Measurements from ENCODE around the gene CDCA5. TPM values are rescaled to one million over a fixed set of nuclear protein-coding genes. Genes with fewer than 3 reads are reported as not detected.

The CDCA5 gene
- polyA plus RNA-seq, 2 of the 4 experiments (the other 2 are of a cell fraction) = 30.9 to 46.0 TPM

- DNase-seq (ENCODE audit: low read depth in 1 of 2, low spot score in 1 of 2) = no peak
- Histone ChIP-seq H3K27ac (peak overlapping the region in 1 of 2 experiments; percentile 22; a peak in 1 of 6 replicates), H3K4me1 (peaks cover 29% of the 10 kb centered on the region), H3K9me3 (no peaks in the 10 kb centered on the region), H3K4me2 (0 out of 3 replicates have a peak overlapping the region, but pooled peaks have one; percentile 11), H3K4me3 (no peak overlapping the region)
- ATAC-seq = no peak
- ChIA-PET CTCF (interaction anchor here (0.5 to 5.5 kb wide), 19 partner anchors 9 to 1861 kb away, joined by 3 to 35 read pairs (median 4); partner anchors contain the start of genes ARL2, NAALADL1 and TM7SF2), POLR2A (no interaction called here)
- WGBS (ENCODE audit: missing lambda C conversion rate) = 84% methylated on average over 9 of the region's 9 CpGs
- FAIRE-seq = no peak
- no peak for TF ChIP-seq ZNF302 (CRISPR knock-in tag; IDR thresholded peaks at IDR 0.05)
Measured at GRCh38 chr11:65078786-65079342, 5.0 kb downstream of the CDCA5 start.

- peak overlapping the region in 1 of 2 experiments; percentile 22; a peak in 1 of 6 replicates for H3K27ac ChIP-seq
Measured at GRCh38 chr11:65078151-65078550, 5.7 kb downstream of the CDCA5 start.

GRCh38 chr11:65077451-65077850 is 6.4 kb downstream of the CDCA5 start:
- H3K27ac ChIP-seq = no peak overlapping the region
- H3K4me1 ChIP-seq = peaks cover 22% of the 10 kb centered on the region
- H3K4me2 ChIP-seq = no peak overlapping the region
- TF ChIP-seq MAZ (IDR thresholded peaks at IDR 0.05; ENCODE audit: borderline replicate concordance, low read depth, low read length) (no peak), NPAS2 (CRISPR knock-in tag; IDR thresholded peaks at IDR 0.05; ENCODE audit: borderline replicate concordance) (no peak), ZFP36 (IDR thresholded peaks at IDR 0.05; ENCODE audit: borderline replicate concordance, partially characterized antibody) (no peak), FOSL2 (IDR thresholded peaks at IDR 0.05) (no peak), FOSL2 (CRISPR knock-in tag; IDR thresholded peaks at IDR 0.05) (no peak), ZSCAN20 (CRISPR knock-in tag; IDR thresholded peaks at IDR 0.05) (no peak), RFX5 (IDR thresholded peaks at IDR 0.05) (no peak), HOXB5 (CRISPR knock-in tag; IDR thresholded peaks at IDR 0.05) (no peak), CHD2 (IDR thresholded peaks at IDR 0.05; ENCODE audit: low read length, partially characterized antibody) (no peak), KDM5A (IDR thresholded peaks at IDR 0.05) (no peak), RARB (CRISPR knock-in tag; IDR thresholded peaks at IDR 0.05) (no peak), EHF (CRISPR knock-in tag; IDR thresholded peaks at IDR 0.05) (no peak), ATOH8 (CRISPR knock-in tag; IDR thresholded peaks at IDR 0.05; ENCODE audit: low read depth) (no peak), TP53 (CRISPR knock-in tag; IDR thresholded peaks at IDR 0.05) (no peak), EHMT2 (IDR thresholded peaks at IDR 0.05; ENCODE audit: low read depth) (no peak), ZC3H11A (IDR thresholded peaks at IDR 0.05) (no peak), RCOR1 (IDR thresholded peaks at IDR 0.05; ENCODE audit: low read depth, low read length) (no peak), KDM1A (IDR thresholded peaks at IDR 0.05; ENCODE audit: low read depth) (no peak), ESRRA (IDR thresholded peaks at IDR 0.05; ENCODE audit: borderline replicate concordance, low read length) (no peak)
- WGBS (ENCODE audit: missing lambda C conversion rate) = 70% methylated on average over 4 of the region's 4 CpGs
- ATAC-seq (peak; percentile 37 to 48; a peak in 5 of 6 replicates), DNase-seq (ENCODE audit: low read depth in 1 of 2, low spot score in 1 of 2) (peak in 1 of 2 experiments; percentile 52), FAIRE-seq (no peak)
- no peak overlapping the region for H3K4me3 ChIP-seq
- no peaks in the 10 kb centered on the region for H3K9me3 ChIP-seq
- ChIA-PET CTCF (interaction anchor here (0.7 to 5.5 kb wide), 13 partner anchors 9 to 230 kb away, joined by 3 to 35 read pairs (median 4); partner anchors contain the start of gene ARL2), POLR2A (no interaction called here)

More at GRCh38 chr11:65078151-65078550, 5.7 kb downstream of the CDCA5 start:
- Histone ChIP-seq H3K4me1 (peaks cover 29% of the 10 kb centered on the region), H3K4me2 (0 out of 3 replicates have a peak overlapping the region, but pooled peaks have one; percentile 11), H3K4me3 (no peak overlapping the region), H3K9me3 (no peaks in the 10 kb centered on the region)
- no peak for FAIRE-seq
- 52% methylated on average over 3 of the region's 3 CpGs for WGBS (ENCODE audit: missing lambda C conversion rate)
- CTCF ChIA-PET = interaction anchor here (0.5 to 5.5 kb wide), 23 partner anchors 8 to 1862 kb away, joined by 3 to 35 read pairs (median 4); partner anchors contain the start of genes ARL2, NAALADL1 and PPP2R5B
- TF ChIP-seq CTCF (IDR thresholded peaks at IDR 0.05) (peak; percentile 47), SMC3 (IDR thresholded peaks at IDR 0.05) (peak; percentile 55), CEBPB (IDR thresholded peaks at IDR 0.05) (no peak), RAD21 (conservative IDR thresholded peaks at IDR 0.05 in 1 of 2, IDR thresholded peaks at IDR 0.05 in 1 of 2) (peak; percentile 41 to 48; a peak in 3 of 5 replicates), MYC (IDR thresholded peaks at IDR 0.05; ENCODE audit: borderline replicate concordance, low read length) (0 out of 2 replicates have a peak, but pooled peaks have one; percentile 49)
- POLR2A ChIA-PET = no interaction called here
- peak; percentile 91 to 92 for ATAC-seq
- DNase-seq (ENCODE audit: low read depth in 1 of 2, low spot score in 1 of 2) = peak; percentile 69 to 77
